HepG2 (cell line): Measurements from ENCODE around the gene CLCN4. TPM values are rescaled to one million over a fixed set of nuclear protein-coding genes. Genes with fewer than 3 reads are reported as not detected.

Experiments used
- MAF1 ChIP-seq: sonication (generic); formaldehyde crosslinking; IDR thresholded peaks from 2 replicates; pipeline ENCODE4 v1.5.0; 2020; ENCODE audit warnings: missing genetic modification reagents, borderline replicate concordance
- MED8 ChIP-seq: sonication (generic); formaldehyde crosslinking; IDR thresholded peaks from 2 replicates; pipeline ENCODE4 v1.8.1; 2023; ENCODE audit warnings: mild to moderate bottlenecking, missing genetic modification reagents; ENCODE audit not compliant: insufficient replicate concordance
- REL ChIP-seq: sonication (generic); formaldehyde crosslinking; conservative IDR thresholded peaks from 2 replicates; pipeline ENCODE4 v1.8.0; 2022; ENCODE audit warnings: mild to moderate bottlenecking, missing genetic modification reagents, moderate library complexity
- THAP9 ChIP-seq: sonication (generic); formaldehyde crosslinking; IDR thresholded peaks from 2 replicates; pipeline ENCODE4; 2020; ENCODE audit warnings: missing genetic modification reagents, mild to moderate bottlenecking, borderline replicate concordance
- ZNF512 ChIP-seq: sonication (generic); formaldehyde crosslinking; IDR thresholded peaks from 2 replicates; pipeline ENCODE4 v1.4.0; 2020; ENCODE audit warnings: mild to moderate bottlenecking, missing genetic modification reagents
- ZNF782 ChIP-seq: sonication (generic); formaldehyde crosslinking; IDR thresholded peaks from 2 replicates; pipeline ENCODE4 v1.4.0; 2020; ENCODE audit warnings: missing genetic modification reagents, mild to moderate bottlenecking, borderline replicate concordance
- polyA plus RNA-seq, 8 experiments: library from polyadenylated mRNA; depleted of rRNA in 3 of 8; stranded (reverse) in 7 of 8; unstranded in 1 of 8; fragments of >200 nt; fragmentation: Illumina TruSeq in 4 of 8; extraction: Trizol in 4 of 8; gene quantifications; 2 replicates each; pipeline versions ENCODE4 v1.2.1 to v1.2.3, GENCODE V29; 2011 to 2016; ENCODE audit warnings: low read depth in 4 of 8, missing spikeins in 1 of 8, mixed read lengths in 1 of 8; ENCODE audit not compliant: insufficient read depth in 1 of 8
- total RNA-seq, 5 experiments: library from RNA; depleted of rRNA; stranded (reverse); fragments of >200 nt; fragmentation: Illumina TruSeq; extraction: Trizol; gene quantifications; 2 replicates each; pipeline ENCODE4 v1.2.3, GENCODE V29; 2016; ENCODE audit warnings: low read depth in 1 of 5
- TF ChIP-seq, protein P1 (sequence below): sonication (generic); formaldehyde crosslinking; IDR thresholded peaks from 2 replicates; pipeline ENCODE4 v1.4.0; 2020; ENCODE audit warnings: missing genetic modification reagents, borderline replicate concordance

CLCN4 gene
- total and polyA plus RNA-seq, 2 of the 13 experiments (the other 11 are each of a cell fraction or from before 2014, with no cell fraction given): 1.8 to 2.5 TPM

DNA sequence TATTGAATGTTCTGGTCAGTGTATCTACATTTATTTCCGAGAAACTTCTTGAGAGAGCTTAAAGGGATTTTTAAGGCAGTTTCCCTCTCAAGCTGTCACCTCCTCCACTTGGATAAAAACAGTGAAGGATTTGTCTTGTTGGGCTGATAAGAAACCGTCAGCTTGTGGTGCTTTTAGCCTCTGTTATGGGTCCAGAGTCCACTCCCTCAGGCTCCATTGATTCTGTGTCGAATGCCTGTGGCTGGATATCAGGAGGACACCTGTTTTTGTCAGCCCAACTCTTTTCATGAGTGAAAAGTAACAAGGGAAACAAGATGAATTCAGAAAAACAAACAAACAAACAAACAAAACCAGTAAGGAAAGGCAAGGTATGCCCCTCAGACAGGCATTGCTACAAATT lies 12.4 kb downstream of the CLCN4 start (continued):
- TF ChIP-seq, protein P1, sequence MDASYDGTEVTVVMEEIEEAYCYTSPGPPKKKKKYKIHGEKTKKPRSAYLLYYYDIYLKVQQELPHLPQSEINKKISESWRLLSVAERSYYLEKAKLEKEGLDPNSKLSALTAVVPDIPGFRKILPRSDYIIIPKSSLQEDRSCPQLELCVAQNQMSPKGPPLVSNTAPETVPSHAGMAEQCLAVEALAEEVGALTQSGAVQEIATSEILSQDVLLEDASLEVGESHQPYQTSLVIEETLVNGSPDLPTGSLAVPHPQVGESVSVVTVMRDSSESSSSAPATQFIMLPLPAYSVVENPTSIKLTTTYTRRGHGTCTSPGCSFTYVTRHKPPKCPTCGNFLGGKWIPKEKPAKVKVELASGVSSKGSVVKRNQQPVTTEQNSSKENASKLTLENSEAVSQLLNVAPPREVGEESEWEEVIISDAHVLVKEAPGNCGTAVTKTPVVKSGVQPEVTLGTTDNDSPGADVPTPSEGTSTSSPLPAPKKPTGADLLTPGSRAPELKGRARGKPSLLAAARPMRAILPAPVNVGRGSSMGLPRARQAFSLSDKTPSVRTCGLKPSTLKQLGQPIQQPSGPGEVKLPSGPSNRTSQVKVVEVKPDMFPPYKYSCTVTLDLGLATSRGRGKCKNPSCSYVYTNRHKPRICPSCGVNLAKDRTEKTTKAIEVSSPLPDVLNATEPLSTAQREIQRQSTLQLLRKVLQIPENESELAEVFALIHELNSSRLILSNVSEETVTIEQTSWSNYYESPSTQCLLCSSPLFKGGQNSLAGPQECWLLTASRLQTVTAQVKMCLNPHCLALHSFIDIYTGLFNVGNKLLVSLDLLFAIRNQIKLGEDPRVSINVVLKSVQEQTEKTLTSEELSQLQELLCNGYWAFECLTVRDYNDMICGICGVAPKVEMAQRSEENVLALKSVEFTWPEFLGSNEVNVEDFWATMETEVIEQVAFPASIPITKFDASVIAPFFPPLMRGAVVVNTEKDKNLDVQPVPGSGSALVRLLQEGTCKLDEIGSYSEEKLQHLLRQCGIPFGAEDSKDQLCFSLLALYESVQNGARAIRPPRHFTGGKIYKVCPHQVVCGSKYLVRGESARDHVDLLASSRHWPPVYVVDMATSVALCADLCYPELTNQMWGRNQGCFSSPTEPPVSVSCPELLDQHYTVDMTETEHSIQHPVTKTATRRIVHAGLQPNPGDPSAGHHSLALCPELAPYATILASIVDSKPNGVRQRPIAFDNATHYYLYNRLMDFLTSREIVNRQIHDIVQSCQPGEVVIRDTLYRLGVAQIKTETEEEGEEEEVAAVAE (CRISPR knock-in tag): no peak
- TF ChIP-seq MED8 (CRISPR knock-in tag) (no peak), MAF1 (CRISPR knock-in tag) (no peak), ZNF512 (CRISPR knock-in tag) (no peak), ZNF782 (CRISPR knock-in tag) (no peak), REL (CRISPR knock-in tag) (no peak), THAP9 (no peak)
